Loucy (cell line): ENCODE results near the gene THBS4.

Source experiments
- EZH2phosphoT487 ChIP-seq: fragments of 200-600 bp; IDR thresholded peaks from 2 replicates; pipeline ENCODE4 v1.6.1; 2018; ENCODE audit warnings: antibody characterized with exemption, mild to moderate bottlenecking, moderate library complexity, borderline replicate concordance
- TF ChIP-seq, protein P1 (sequence below): fragments of 200-600 bp; sonication (generic); conservative IDR thresholded peaks from 2 replicates; pipeline ENCODE4 v1.5.1; 2014; ENCODE audit warnings: mild to moderate bottlenecking, antibody characterized with exemption, low read length

DNA sequence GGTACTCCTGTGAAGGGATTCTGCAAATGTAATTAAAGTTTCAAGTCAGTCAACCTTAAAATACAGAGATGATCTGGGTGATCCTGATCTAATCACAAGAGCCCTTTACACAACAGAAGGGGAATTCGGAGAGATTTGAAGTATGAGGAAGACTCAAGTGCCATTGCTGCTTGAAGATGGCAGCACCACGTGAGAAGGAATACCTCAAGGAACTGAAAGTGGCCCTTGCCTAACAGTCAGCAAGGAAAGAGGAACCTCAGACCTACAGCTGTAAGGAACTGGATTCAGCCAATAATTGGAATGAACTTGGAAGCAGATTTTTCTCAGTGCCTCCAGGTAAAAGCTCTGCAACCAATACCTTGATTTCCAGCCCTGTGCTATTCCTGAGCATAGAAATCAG lies 87.4 kb downstream of the THBS4 start:
- TF ChIP-seq, protein P1, sequence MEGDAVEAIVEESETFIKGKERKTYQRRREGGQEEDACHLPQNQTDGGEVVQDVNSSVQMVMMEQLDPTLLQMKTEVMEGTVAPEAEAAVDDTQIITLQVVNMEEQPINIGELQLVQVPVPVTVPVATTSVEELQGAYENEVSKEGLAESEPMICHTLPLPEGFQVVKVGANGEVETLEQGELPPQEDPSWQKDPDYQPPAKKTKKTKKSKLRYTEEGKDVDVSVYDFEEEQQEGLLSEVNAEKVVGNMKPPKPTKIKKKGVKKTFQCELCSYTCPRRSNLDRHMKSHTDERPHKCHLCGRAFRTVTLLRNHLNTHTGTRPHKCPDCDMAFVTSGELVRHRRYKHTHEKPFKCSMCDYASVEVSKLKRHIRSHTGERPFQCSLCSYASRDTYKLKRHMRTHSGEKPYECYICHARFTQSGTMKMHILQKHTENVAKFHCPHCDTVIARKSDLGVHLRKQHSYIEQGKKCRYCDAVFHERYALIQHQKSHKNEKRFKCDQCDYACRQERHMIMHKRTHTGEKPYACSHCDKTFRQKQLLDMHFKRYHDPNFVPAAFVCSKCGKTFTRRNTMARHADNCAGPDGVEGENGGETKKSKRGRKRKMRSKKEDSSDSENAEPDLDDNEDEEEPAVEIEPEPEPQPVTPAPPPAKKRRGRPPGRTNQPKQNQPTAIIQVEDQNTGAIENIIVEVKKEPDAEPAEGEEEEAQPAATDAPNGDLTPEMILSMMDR: no peak
- TF ChIP-seq EZH2phosphoT487: no peak
